ENCODE results near the gene SMAGP.
"Not testable (repeated sequence)": the region's sequence is repeated elsewhere in the genome, so short reads cannot be mapped to it uniquely, and the experiment has no call there.

DNA sequence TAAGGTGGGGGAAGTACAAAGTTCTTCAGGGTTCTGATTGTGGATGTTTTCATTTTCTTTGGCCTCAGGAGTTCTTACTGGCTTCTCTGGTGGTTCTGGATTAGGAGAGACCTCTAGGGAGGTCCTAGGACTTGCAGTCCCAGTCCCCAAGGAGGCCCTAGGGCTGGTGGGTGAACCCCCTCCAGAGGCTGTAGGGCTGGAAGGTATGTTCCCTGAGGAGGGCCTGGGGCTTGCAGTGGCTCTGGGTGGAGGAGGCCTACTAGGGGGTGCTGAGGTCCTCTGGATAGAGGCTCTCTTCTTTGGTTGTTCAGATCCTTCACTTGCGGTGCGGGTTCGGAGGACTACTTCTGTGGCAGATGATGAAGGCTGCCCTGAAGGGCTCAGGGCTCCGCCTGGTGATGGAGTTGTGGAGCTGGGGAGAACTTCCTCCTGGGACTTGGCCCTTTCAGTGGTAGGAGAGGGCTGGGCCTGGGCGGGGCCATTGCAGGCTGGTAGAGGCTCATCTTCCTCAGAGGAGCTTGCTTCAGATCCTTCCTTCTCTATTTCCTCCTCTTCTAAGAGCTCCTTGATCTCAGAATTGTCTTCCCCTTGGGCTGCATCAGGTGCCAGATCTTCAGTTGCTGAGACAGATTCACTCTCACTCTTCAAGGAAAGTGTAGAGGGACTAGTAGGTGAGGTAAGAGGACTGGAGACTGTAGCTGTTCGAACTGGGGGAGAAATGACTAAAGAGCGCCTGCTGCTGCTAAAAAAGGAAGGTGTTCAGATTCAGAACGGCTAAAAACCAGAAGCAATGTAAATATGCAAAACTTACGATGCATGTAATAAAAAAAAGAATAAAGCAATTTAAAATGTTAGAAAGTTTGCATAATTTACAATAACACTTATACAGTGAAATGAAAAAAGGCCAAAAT, 21.6 kb upstream of the SMAGP start:
- TF ChIP-seq, protein P1, sequence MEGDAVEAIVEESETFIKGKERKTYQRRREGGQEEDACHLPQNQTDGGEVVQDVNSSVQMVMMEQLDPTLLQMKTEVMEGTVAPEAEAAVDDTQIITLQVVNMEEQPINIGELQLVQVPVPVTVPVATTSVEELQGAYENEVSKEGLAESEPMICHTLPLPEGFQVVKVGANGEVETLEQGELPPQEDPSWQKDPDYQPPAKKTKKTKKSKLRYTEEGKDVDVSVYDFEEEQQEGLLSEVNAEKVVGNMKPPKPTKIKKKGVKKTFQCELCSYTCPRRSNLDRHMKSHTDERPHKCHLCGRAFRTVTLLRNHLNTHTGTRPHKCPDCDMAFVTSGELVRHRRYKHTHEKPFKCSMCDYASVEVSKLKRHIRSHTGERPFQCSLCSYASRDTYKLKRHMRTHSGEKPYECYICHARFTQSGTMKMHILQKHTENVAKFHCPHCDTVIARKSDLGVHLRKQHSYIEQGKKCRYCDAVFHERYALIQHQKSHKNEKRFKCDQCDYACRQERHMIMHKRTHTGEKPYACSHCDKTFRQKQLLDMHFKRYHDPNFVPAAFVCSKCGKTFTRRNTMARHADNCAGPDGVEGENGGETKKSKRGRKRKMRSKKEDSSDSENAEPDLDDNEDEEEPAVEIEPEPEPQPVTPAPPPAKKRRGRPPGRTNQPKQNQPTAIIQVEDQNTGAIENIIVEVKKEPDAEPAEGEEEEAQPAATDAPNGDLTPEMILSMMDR (IDR thresholded peaks at IDR 0.05) = not testable (repeated sequence)
- TF ChIP-seq POLR2A (IDR thresholded peaks at IDR 0.05) = not testable (repeated sequence)

Data from right lobe of liver (tissue), 4 donors.